Endothelial cell of umbilical vein (primary cell): ENCODE data around the gene AXIN2. TPM values are rescaled to one million over a fixed set of nuclear protein-coding genes. Genes with fewer than 3 reads are reported as not detected.

Experiments
- BruUV-seq: library from RNA; stranded (reverse); fragments of 400-500 nt; replicated peaks from 2 replicates; lab custom pipeline; 2021; lab: Mats Ljungman, UMichigan
- CTCF ChIA-PET: fragments of 300-600, 350-600 bp; sonication (Branson Sonifier 250); formaldehyde crosslinking; loops from one replicate; lab custom pipeline; 2021; ENCODE audit warnings: antibody characterized with exemption, inconsistent platforms; lab: Charles Lee
- POLR2A ChIA-PET: fragments of 300-600, 350-600 bp; sonication (Branson Sonifier 250); formaldehyde crosslinking; loops from one replicate; lab custom pipeline; 2021; ENCODE audit warnings: antibody characterized with exemption, inconsistent platforms; lab: Charles Lee
- DNase-seq: peaks from one replicate; pipeline ENCODE4 v3.0.0-alpha.2; 2011; ENCODE audit warnings: low read depth, low spot score
- FAIRE-seq: peaks from 2 replicates; lab custom pipeline; 2011; peaks lifted over from hg19 to GRCh38; lab: Jason Lieb, UNC
- H2AFZ ChIP-seq: 2 replicates; pipeline ENCODE4 v1.6.0; 2012; ENCODE audit warnings: low read depth, low read length, control low read depth, inconsistent platforms
- H3K27ac ChIP-seq: 2 replicates; pipeline ENCODE4 v1.5.1; 2011; ENCODE audit warnings: low read depth, mild to moderate bottlenecking, control low read depth, low read length, moderate library complexity; ENCODE audit not compliant: insufficient read depth
- H3K27me3 ChIP-seq, 2 experiments: 2 replicates each; pipeline versions ENCODE4 v1.6.0 to v1.6.1; 2011; ENCODE audit warnings: low read length in 2 of 2, mixed read lengths in 1 of 2; ENCODE audit not compliant: control insufficient read depth in 2 of 2, insufficient read depth in 2 of 2
- H3K36me3 ChIP-seq, 2 experiments: 2 replicates in 1 of 2; 3 replicates in 1 of 2; pipeline ENCODE4 v1.5.1; 2011; ENCODE audit warnings: low read length in 2 of 2, mild to moderate bottlenecking in 1 of 2, moderate library complexity in 1 of 2; ENCODE audit not compliant: control insufficient read depth in 2 of 2, insufficient read depth in 2 of 2; ENCODE audit errors: extremely low read depth in 1 of 2
- H3K4me1 ChIP-seq: 3 replicates; pipeline ENCODE4 v1.5.1; 2011; ENCODE audit warnings: mild to moderate bottlenecking, low read length; ENCODE audit not compliant: control insufficient read depth, insufficient read depth; ENCODE audit errors: extremely low read depth
- H3K4me2 ChIP-seq: 2 replicates; pipeline ENCODE4 v1.6.1; 2011; ENCODE audit warnings: low read length, control low read depth, mixed read lengths; ENCODE audit not compliant: insufficient read depth
- H3K4me3 ChIP-seq, 3 experiments: fragments of 200-600 bp in 1 of 3; sonication (generic), shearing (Covaris generic) in 1 of 3; replicated peaks in 1 of 3; 2 replicates each; pipeline ENCODE4 v1.5.1; 2011 to 2016; ENCODE audit warnings: control low read depth in 3 of 3, low read length in 3 of 3, mild to moderate bottlenecking in 2 of 3, inconsistent platforms in 1 of 3, low read depth in 1 of 3, moderate library complexity in 1 of 3; ENCODE audit not compliant: insufficient read depth in 1 of 3
- H3K79me2 ChIP-seq: 2 replicates; pipeline ENCODE4 v1.6.0; 2012; ENCODE audit warnings: low read length, inconsistent platforms; ENCODE audit not compliant: control insufficient read depth, insufficient read depth
- H3K9ac ChIP-seq: replicated peaks from 2 replicates; pipeline ENCODE3; 2011; ENCODE audit warnings: low read length, control low read depth; ENCODE audit not compliant: insufficient read depth; ENCODE audit errors: extremely low read depth
- H3K9me1 ChIP-seq: replicated peaks from 3 replicates; pipeline ENCODE4 v1.6.0; 2011; ENCODE audit warnings: mild to moderate bottlenecking, low read length; ENCODE audit not compliant: control insufficient read depth, insufficient read depth; ENCODE audit errors: extremely low read depth
- H3K9me3 ChIP-seq: replicated peaks from 2 replicates; pipeline ENCODE4 v1.5.1; 2012; ENCODE audit warnings: low read length, inconsistent platforms; ENCODE audit not compliant: control insufficient read depth, insufficient read depth
- H4K20me1 ChIP-seq: replicated peaks from 2 replicates; pipeline ENCODE3; 2011; ENCODE audit warnings: mild to moderate bottlenecking, low read length; ENCODE audit not compliant: control insufficient read depth, insufficient read depth; ENCODE audit errors: extremely low read depth
- EZH2 ChIP-seq: IDR thresholded peaks from 2 replicates; pipeline ENCODE4 v1.6.1; 2012; ENCODE audit warnings: borderline replicate concordance, low read depth, mild to moderate bottlenecking, moderate library complexity, low read length, inconsistent platforms; ENCODE audit not compliant: severe bottlenecking
- GATA2 ChIP-seq: IDR thresholded peaks from 2 replicates; pipeline ENCODE4 v1.7.0; 2011; ENCODE audit warnings: low read depth, mild to moderate bottlenecking, moderate library complexity, mixed read lengths, low read length; ENCODE audit not compliant: insufficient read length, insufficient read depth
- JUN ChIP-seq: IDR thresholded peaks from 2 replicates; pipeline ENCODE4 v1.6.1; 2011; ENCODE audit warnings: borderline replicate concordance, low read depth; ENCODE audit not compliant: insufficient read length, insufficient read depth
- POLR2AphosphoS5 ChIP-seq: IDR thresholded peaks from 2 replicates; pipeline ENCODE4 v1.6.1; 2012; ENCODE audit warnings: low read depth, mild to moderate bottlenecking, control low read depth, low read length, moderate library complexity; ENCODE audit not compliant: insufficient read depth
- dilution Hi-C: fragments of 300-500 bp; cut with MboI; formaldehyde crosslinking; loops from one replicate; pipeline ENCODE4 v1.15.0; 2019; ENCODE audit warnings: low sequenced_read_pairs; ENCODE audit not compliant: extremely low pct_ligation_motif_present
- intact Hi-C: fragments of 100-400 bp; cut with micrococcal nuclease; formaldehyde crosslinking; loops from one replicate; pipeline ENCODE4 v1.10.0; 2022
- polyA plus RNA-seq, 4 experiments: library from polyadenylated mRNA; depleted of rRNA in 3 of 4; stranded (reverse) in 3 of 4; unstranded in 1 of 4; fragments of >200 nt; gene quantifications; 2 replicates each; pipeline versions ENCODE4 v1.2.1 to v1.2.3, GENCODE V29; 2011 to 2012; ENCODE audit warnings: missing spikeins in 1 of 4
- total RNA-seq: library from RNA; stranded (reverse); gene quantifications from 2 replicates; pipeline ENCODE4 v1.2.3, GENCODE V29; 2021
- TF ChIP-seq, protein P1 (sequence below), 2 donors: IDR thresholded peaks; 1 replicate in 1 of 2; 2 replicates in 1 of 2; pipeline ENCODE4 v1.5.1; 2011; ENCODE audit warnings: low read length in 2 of 2, mild to moderate bottlenecking in 2 of 2, moderate library complexity in 2 of 2, control low read depth in 1 of 2, inconsistent platforms in 1 of 2, low read depth in 1 of 2; ENCODE audit not compliant: insufficient read depth in 1 of 2; ENCODE audit errors: extremely low read depth in 1 of 2

The AXIN2 gene
- total and polyA plus RNA-seq, 2 donors (not counting 3 experiments of a cell fraction or from before 2014, with no cell fraction given) = 1.3 to 3.0 TPM

DNA sequence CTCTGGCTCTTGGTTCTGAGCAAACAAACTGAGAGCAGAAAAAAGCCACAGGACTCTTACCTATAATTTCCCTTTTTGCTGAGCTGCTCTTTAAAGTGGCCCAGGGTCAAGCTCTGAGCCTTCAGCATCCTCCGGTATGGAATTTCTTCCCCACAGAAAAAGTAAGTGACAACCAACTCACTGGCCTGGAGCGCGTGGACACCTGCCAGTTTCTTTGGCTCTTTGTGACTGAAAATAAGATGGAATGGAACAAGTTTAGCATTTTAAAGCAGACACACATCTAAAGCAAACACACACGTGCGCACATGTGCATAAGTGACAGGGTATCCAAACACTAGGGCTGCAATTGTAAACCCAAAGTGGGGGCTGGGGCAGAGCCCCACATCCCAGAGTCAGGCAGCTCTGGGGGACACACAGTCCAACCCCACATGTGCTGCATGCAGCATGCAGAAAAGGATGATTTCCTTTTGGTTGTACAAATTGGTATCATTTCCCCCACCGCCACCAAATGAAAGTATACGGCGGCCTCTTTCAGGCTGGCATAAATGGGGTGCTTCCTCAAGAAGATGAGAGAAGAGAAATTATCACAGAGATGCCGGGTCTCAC, 27.5 kb downstream of the AXIN2 start:
- no TSS peak for BruUV-seq
- dilution Hi-C loops (no loop called here), intact Hi-C loops (no loop called here)
- no peak for DNase-seq
- H2AFZ ChIP-seq = no peak overlapping the region
- no peaks in the 10 kb centered on the region for H4K20me1 ChIP-seq
- H3K4me1 ChIP-seq = no peaks in the 10 kb centered on the region
- ChIA-PET POLR2A (no interaction called here), CTCF (no interaction called here)
- no peak for FAIRE-seq
- no peak overlapping the region for H3K4me3 ChIP-seq
- H3K79me2 ChIP-seq = no peaks in the 10 kb centered on the region
- H3K9ac ChIP-seq = no peak overlapping the region
- no peak overlapping the region for H3K4me2 ChIP-seq
- H3K9me3 ChIP-seq = no peaks in the 10 kb centered on the region
- no peaks in the 10 kb centered on the region for H3K9me1 ChIP-seq
- TF ChIP-seq, protein P1, sequence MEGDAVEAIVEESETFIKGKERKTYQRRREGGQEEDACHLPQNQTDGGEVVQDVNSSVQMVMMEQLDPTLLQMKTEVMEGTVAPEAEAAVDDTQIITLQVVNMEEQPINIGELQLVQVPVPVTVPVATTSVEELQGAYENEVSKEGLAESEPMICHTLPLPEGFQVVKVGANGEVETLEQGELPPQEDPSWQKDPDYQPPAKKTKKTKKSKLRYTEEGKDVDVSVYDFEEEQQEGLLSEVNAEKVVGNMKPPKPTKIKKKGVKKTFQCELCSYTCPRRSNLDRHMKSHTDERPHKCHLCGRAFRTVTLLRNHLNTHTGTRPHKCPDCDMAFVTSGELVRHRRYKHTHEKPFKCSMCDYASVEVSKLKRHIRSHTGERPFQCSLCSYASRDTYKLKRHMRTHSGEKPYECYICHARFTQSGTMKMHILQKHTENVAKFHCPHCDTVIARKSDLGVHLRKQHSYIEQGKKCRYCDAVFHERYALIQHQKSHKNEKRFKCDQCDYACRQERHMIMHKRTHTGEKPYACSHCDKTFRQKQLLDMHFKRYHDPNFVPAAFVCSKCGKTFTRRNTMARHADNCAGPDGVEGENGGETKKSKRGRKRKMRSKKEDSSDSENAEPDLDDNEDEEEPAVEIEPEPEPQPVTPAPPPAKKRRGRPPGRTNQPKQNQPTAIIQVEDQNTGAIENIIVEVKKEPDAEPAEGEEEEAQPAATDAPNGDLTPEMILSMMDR (IDR thresholded peaks at IDR 0.05; ENCODE audit: extremely low read depth in 1 of 2, insufficient read depth in 1 of 2, low read depth in 1 of 2, low read length in 2 of 2) = no peak
- TF ChIP-seq GATA2 = no peak
- no peak for TF ChIP-seq POLR2AphosphoS5
- TF ChIP-seq EZH2 = no peak
- no peak for TF ChIP-seq JUN
- H3K27ac ChIP-seq = no peak overlapping the region
- no peaks in the 10 kb centered on the region for H3K27me3 ChIP-seq
- H3K36me3 ChIP-seq = peaks cover 0 to 4% of the 10 kb centered on the region in 2 experiments
